K562 (cell line): ENCODE data around the gene PPP1R12B.
A peak's percentile ranks its signal among the peaks of the same experiment; 100 is the strongest.
"Not testable (repeated sequence)": the region's sequence is repeated elsewhere in the genome, so short reads cannot be mapped to it uniquely, and the experiment has no call there.

Source experiments
- EGR1 ChIP-seq: fragments of 450-650 bp; conservative IDR thresholded peaks from 2 replicates; pipeline ENCODE4 v1.6.1; 2017; ENCODE audit warnings: mild to moderate bottlenecking
- HCFC1 ChIP-seq: IDR thresholded peaks from 2 replicates; pipeline ENCODE4 v1.6.1; 2012; ENCODE audit warnings: low read depth, low read length, improper control_type of control experiment
- MYC ChIP-seq, 2 experiments: fragments of 250-450 bp in 1 of 2; sonication (Bioruptor Pico) in 1 of 2; IDR thresholded peaks; 2 replicates each; pipeline versions ENCODE4 v1.5.1 to v1.6.1; 2012 to 2021; ENCODE audit warnings: low read depth in 2 of 2, borderline replicate concordance in 1 of 2, improper control_type of control experiment in 1 of 2, low read length in 1 of 2, mild to moderate bottlenecking in 1 of 2, moderate library complexity in 1 of 2
- NKRF ChIP-seq: fragments of 450-650 bp; IDR thresholded peaks from 2 replicates; pipeline ENCODE4 v1.6.1; 2016; ENCODE audit warnings: borderline replicate concordance
- POLR2G ChIP-seq: fragments of 200-400 bp; formaldehyde crosslinking; IDR thresholded peaks from 2 replicates; pipeline ENCODE4 v1.6.1; 2017; ENCODE audit warnings: low read depth, mild to moderate bottlenecking, antibody characterized with exemption, low read length, moderate library complexity
- SIN3A ChIP-seq, 2 experiments: fragments of 150-350 bp in 1 of 2; IDR thresholded peaks; 2 replicates each; pipeline ENCODE4 v1.6.1; 2011 to 2016; ENCODE audit warnings: borderline replicate concordance in 2 of 2, low read depth in 2 of 2, low read length in 2 of 2, mild to moderate bottlenecking in 2 of 2, moderate library complexity in 2 of 2; ENCODE audit not compliant: control insufficient read depth in 1 of 2
- SIN3B ChIP-seq: fragments of 450-650 bp; IDR thresholded peaks from 2 replicates; pipeline ENCODE4 v1.6.1; 2017; ENCODE audit warnings: low read depth, mild to moderate bottlenecking, moderate library complexity
- SMARCA5 ChIP-seq: fragments of 450-650 bp; IDR thresholded peaks from 2 replicates; pipeline ENCODE4 v1.6.1; 2016
- SNAPC5 ChIP-seq: fragments of 250-450 bp; sonication (Bioruptor Pico); IDR thresholded peaks from 2 replicates; pipeline ENCODE4 v1.8.0; 2021; ENCODE audit warnings: moderate library complexity, mild to moderate bottlenecking, inconsistent platforms
- ZNF165 ChIP-seq: fragments of 250-450 bp; sonication (Bioruptor Pico); IDR thresholded peaks from 2 replicates; pipeline ENCODE4 v1.4.0; 2020; ENCODE audit warnings: borderline replicate concordance
- ZNF639 ChIP-seq, 2 experiments: fragments of 200-800 bp in 1 of 2; sonication (Bioruptor generic) in 1 of 2; sonication (generic) in 1 of 2; formaldehyde crosslinking in 1 of 2; IDR thresholded peaks in 1 of 2; conservative IDR thresholded peaks in 1 of 2; 2 replicates each; pipeline versions ENCODE4 v1.5.0 to v1.6.1; 2016 to 2020; ENCODE audit warnings: missing compliant biosample characterization in 1 of 2, missing genetic modification characterization in 1 of 2, missing genetic modification reagents in 1 of 2
- TF ChIP-seq, protein P1 (sequence below), 3 experiments: IDR thresholded peaks in 2 of 3; conservative IDR thresholded peaks in 1 of 3; 2 replicates each; pipeline ENCODE4 v1.5.1; 2011 to 2012; ENCODE audit warnings: low read length in 3 of 3, mild to moderate bottlenecking in 3 of 3, control low read depth in 2 of 3, improper control_type of control experiment in 1 of 3, inconsistent platforms in 1 of 3, low read depth in 1 of 3, mixed read lengths in 1 of 3, moderate library complexity in 1 of 3; ENCODE audit not compliant: insufficient read depth in 2 of 3
- TF ChIP-seq, protein P2 (sequence below): fragments of 200-800 bp; sonication (Bioruptor generic); IDR thresholded peaks from 2 replicates; pipeline ENCODE4 v1.6.1; 2016; ENCODE audit warnings: missing genetic modification characterization, missing compliant biosample characterization
- TF ChIP-seq, protein P3 (sequence below): sonication (generic); formaldehyde crosslinking; IDR thresholded peaks from 2 replicates; pipeline ENCODE4 v1.8.1; 2022; ENCODE audit warnings: missing genetic modification reagents

GRCh38 chr1:202401771-202402170 lies 53.3 kb downstream of the PPP1R12B start:
- TF ChIP-seq NKRF; SMARCA5; ZNF165 (CRISPR knock-in tag); EGR1; HCFC1; ZNF639 (CRISPR knock-in tag; conservative IDR thresholded peaks at IDR 0.05 in 1 of 2, IDR thresholded peaks at IDR 0.05 in 1 of 2); POLR2G; SIN3A (IDR thresholded peaks at IDR 0.05; ENCODE audit: borderline replicate concordance in 2 of 2, control insufficient read depth in 1 of 2, low read depth in 2 of 2, low read length in 2 of 2); MYC (IDR thresholded peaks at IDR 0.05; ENCODE audit: low read depth, low read length); MYC (CRISPR knock-in tag; IDR thresholded peaks at IDR 0.05; ENCODE audit: borderline replicate concordance, low read depth); SIN3B; SNAPC5 (CRISPR knock-in tag): not testable (repeated sequence)
- TF ChIP-seq, protein P1, sequence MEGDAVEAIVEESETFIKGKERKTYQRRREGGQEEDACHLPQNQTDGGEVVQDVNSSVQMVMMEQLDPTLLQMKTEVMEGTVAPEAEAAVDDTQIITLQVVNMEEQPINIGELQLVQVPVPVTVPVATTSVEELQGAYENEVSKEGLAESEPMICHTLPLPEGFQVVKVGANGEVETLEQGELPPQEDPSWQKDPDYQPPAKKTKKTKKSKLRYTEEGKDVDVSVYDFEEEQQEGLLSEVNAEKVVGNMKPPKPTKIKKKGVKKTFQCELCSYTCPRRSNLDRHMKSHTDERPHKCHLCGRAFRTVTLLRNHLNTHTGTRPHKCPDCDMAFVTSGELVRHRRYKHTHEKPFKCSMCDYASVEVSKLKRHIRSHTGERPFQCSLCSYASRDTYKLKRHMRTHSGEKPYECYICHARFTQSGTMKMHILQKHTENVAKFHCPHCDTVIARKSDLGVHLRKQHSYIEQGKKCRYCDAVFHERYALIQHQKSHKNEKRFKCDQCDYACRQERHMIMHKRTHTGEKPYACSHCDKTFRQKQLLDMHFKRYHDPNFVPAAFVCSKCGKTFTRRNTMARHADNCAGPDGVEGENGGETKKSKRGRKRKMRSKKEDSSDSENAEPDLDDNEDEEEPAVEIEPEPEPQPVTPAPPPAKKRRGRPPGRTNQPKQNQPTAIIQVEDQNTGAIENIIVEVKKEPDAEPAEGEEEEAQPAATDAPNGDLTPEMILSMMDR (IDR thresholded peaks at IDR 0.05 in 2 of 3, conservative IDR thresholded peaks at IDR 0.05 in 1 of 3; ENCODE audit: insufficient read depth in 2 of 3, low read depth in 1 of 3, low read length in 3 of 3), result 0 out of 6 replicates have a peak, but pooled peaks of 1 of the 3 experiments have one; percentile 17
- TF ChIP-seq, protein P2, sequence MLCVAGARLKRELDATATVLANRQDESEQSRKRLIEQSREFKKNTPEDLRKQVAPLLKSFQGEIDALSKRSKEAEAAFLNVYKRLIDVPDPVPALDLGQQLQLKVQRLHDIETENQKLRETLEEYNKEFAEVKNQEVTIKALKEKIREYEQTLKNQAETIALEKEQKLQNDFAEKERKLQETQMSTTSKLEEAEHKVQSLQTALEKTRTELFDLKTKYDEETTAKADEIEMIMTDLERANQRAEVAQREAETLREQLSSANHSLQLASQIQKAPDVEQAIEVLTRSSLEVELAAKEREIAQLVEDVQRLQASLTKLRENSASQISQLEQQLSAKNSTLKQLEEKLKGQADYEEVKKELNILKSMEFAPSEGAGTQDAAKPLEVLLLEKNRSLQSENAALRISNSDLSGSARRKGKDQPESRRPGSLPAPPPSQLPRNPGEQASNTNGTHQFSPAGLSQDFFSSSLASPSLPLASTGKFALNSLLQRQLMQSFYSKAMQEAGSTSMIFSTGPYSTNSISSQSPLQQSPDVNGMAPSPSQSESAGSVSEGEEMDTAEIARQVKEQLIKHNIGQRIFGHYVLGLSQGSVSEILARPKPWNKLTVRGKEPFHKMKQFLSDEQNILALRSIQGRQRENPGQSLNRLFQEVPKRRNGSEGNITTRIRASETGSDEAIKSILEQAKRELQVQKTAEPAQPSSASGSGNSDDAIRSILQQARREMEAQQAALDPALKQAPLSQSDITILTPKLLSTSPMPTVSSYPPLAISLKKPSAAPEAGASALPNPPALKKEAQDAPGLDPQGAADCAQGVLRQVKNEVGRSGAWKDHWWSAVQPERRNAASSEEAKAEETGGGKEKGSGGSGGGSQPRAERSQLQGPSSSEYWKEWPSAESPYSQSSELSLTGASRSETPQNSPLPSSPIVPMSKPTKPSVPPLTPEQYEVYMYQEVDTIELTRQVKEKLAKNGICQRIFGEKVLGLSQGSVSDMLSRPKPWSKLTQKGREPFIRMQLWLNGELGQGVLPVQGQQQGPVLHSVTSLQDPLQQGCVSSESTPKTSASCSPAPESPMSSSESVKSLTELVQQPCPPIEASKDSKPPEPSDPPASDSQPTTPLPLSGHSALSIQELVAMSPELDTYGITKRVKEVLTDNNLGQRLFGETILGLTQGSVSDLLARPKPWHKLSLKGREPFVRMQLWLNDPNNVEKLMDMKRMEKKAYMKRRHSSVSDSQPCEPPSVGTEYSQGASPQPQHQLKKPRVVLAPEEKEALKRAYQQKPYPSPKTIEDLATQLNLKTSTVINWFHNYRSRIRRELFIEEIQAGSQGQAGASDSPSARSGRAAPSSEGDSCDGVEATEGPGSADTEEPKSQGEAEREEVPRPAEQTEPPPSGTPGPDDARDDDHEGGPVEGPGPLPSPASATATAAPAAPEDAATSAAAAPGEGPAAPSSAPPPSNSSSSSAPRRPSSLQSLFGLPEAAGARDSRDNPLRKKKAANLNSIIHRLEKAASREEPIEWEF (CRISPR knock-in tag), result not testable (repeated sequence)
- TF ChIP-seq, protein P3, sequence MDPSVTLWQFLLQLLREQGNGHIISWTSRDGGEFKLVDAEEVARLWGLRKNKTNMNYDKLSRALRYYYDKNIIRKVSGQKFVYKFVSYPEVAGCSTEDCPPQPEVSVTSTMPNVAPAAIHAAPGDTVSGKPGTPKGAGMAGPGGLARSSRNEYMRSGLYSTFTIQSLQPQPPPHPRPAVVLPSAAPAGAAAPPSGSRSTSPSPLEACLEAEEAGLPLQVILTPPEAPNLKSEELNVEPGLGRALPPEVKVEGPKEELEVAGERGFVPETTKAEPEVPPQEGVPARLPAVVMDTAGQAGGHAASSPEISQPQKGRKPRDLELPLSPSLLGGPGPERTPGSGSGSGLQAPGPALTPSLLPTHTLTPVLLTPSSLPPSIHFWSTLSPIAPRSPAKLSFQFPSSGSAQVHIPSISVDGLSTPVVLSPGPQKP (CRISPR knock-in tag), result not testable (repeated sequence)
